Heart right ventricle (tissue), 16 donors: ENCODE results near the gene IQGAP2. TPM values are rescaled to one million over a fixed set of nuclear protein-coding genes. Genes with fewer than 3 reads are reported as not detected.

Experiments used
- ATAC-seq, 8 donors: fragments of 200-7000 bp; cut with Tn5 transposase; one replicate each; pipeline ENCODE4 v1.9.1; 2020; ENCODE audit warnings: mild to moderate bottlenecking in 8 of 8, moderate library complexity in 8 of 8, moderate number of reproducible peaks in 1 of 8
- DNase-seq, 2 donors: peaks; one replicate each; pipeline ENCODE4 v3.0.0-alpha.2; 2020
- H3K27ac ChIP-seq, 10 donors: fragments of 200-600 bp; sonication (generic) in 2 of 10; one replicate each; pipeline versions ENCODE4 v1.5.0 to v1.8.0; 2020 to 2022; ENCODE audit warnings: mild to moderate bottlenecking in 3 of 10
- H3K27me3 ChIP-seq, 7 donors: fragments of 200-600 bp; one replicate each; pipeline ENCODE4 v1.8.0; 2021 to 2022; ENCODE audit warnings: mild to moderate bottlenecking in 2 of 7
- H3K36me3 ChIP-seq, 9 donors: fragments of 200-600 bp; sonication (generic) in 1 of 9; one replicate each; pipeline versions ENCODE4 v1.5.0 to v1.8.0; 2020 to 2022; ENCODE audit warnings: mild to moderate bottlenecking in 2 of 9
- H3K4me1 ChIP-seq, 9 donors: fragments of 200-600 bp; sonication (generic) in 1 of 9; one replicate each; pipeline versions ENCODE4 v1.5.0 to v1.8.0; 2020 to 2022; ENCODE audit warnings: mild to moderate bottlenecking in 4 of 9
- H3K4me3 ChIP-seq, 10 donors: fragments of 200-600 bp; sonication (generic) in 2 of 10; one replicate each; pipeline versions ENCODE4 v1.5.0 to v1.8.0; 2020 to 2022; ENCODE audit warnings: mild to moderate bottlenecking in 7 of 10, moderate library complexity in 2 of 10
- H3K9me3 ChIP-seq, 11 donors: fragments of 200-600 bp in 10 of 11; sonication (generic) in 2 of 11; one replicate each; pipeline versions ENCODE4 v1.5.0 to v1.8.0; 2013 to 2022; ENCODE audit warnings: mild to moderate bottlenecking in 2 of 11, control low read depth in 1 of 11, moderate library complexity in 1 of 11
- WGBS, 2 donors: extraction: QIAGEN DNeasy Blood & Tissue Kit; methylation state at CpG; one replicate each; pipeline ENCODE4 v1.1.7; 2013; ENCODE audit warnings: inconsistent platforms in 1 of 2; 5-methylcytosine and 5-hydroxymethylcytosine counted together
- intact Hi-C, 10 donors: fragments of 100-400 bp; cut with DNase I; formaldehyde crosslinking; loops; one replicate each; pipeline versions ENCODE4 v1.11.1 to v1.14.2; 2022
- polyA plus RNA-seq, 2 donors: library from polyadenylated mRNA; stranded (reverse); fragments of 200-250 nt; gene quantifications; one replicate each; pipeline ENCODE4 v1.2.3, GENCODE V29; 2013
- total RNA-seq, 10 donors: library from RNA; stranded (reverse); fragmentation: NEBNext Ultra II Directional in 3 of 10; extraction: Animal tissue kit (Norgen Biotek cat#: 25700) in 3 of 10; gene quantifications; one replicate each; pipeline versions ENCODE4 v1.2.1 to v1.2.4, GENCODE V29; 2021 to 2023
- TF ChIP-seq, protein P1 (sequence below), 9 donors: fragments of 200-600 bp; sonication (generic) in 2 of 9; IDR thresholded peaks; one replicate each; pipeline versions ENCODE4 v1.5.0 to v1.8.0; 2021 to 2022; ENCODE audit warnings: antibody characterized with exemption in 9 of 9, mild to moderate bottlenecking in 5 of 9, moderate library complexity in 1 of 9
- donor health status: Arrhythmogenic right ventricular cardiomyopathy.
- donor health status: ischemic (EF 13 %, LVEDD 7.1; RV severe dilation, severe dysfunction).
- donor health status: healthy with polysubstance abuse.
- donor health status: DM: no; HTN: yes; CAD: no.
- donor health status: DM: no; HTN: no; CAD: no.
- donor health status: ischemic (EF 25% LVEDD 6.9; RV normal size, moderate dysfunction).
- donor health status: ischemic (EF 25% LVEDD 5.7; RV mildly dilated, moderate dysfunction).
- donor health status: healthy.
- donor health status: DM: yes; HTN: yes; CAD: no.
- donor health status: Ischemic cardiomyopathy.
- donor health status: ischemic (EF 35%, LVEDD 5.7; RV mildly dilated, moderate dysfunction).
- donor health status: nonischemic (EF 11% LVEDD 7.7; RV severe dilation, severe dysfunction).
- donor health status: DM: yes; HTN: yes; CAD: no.
- donor health status: PGD.
- donor health status: ischemic (EF 29% LVEDD 5.4; RV normal size, mild dysfunction).
- donor health status: nonischemic (EF 23%, LVEDD 6.1; RV moderate dilation, normal function).

Gene IQGAP2
- total and polyA plus RNA-seq, 12 donors = 2.5 to 22.3 (median 5.0) TPM

DNA sequence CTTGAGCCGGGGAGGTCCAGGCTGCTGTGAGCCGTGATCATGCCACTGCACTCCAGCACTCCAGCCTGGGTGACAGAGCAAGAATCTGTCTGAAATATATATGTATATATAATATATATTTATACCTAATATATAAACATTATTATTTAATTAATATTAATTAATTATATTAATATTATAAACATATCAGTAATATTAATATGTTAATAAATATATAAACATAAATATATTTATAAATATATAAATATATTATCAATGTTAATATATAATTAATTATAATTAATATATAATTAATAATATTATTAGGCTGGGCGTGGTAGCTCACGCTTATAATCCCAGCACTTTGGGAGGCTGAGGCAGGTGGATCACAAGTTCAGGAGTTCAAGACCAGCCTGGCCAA, 354.0 kb downstream of the IQGAP2 start:
- 97 to 98% methylated on average over 4 of the region's 4 CpGs for WGBS, 2 donors
- H3K27me3 ChIP-seq = peaks cover 0 to 3% (median 0%) of the 10 kb centered on the region in 7 donors
- DNase-seq (no peak), ATAC-seq (no peak)
- no peaks in the 10 kb centered on the region for H3K9me3 ChIP-seq
- intact Hi-C loops = no loop called here
- no peak overlapping the region for H3K27ac ChIP-seq
- no peaks in the 10 kb centered on the region for H3K36me3 ChIP-seq
- TF ChIP-seq, protein P1, sequence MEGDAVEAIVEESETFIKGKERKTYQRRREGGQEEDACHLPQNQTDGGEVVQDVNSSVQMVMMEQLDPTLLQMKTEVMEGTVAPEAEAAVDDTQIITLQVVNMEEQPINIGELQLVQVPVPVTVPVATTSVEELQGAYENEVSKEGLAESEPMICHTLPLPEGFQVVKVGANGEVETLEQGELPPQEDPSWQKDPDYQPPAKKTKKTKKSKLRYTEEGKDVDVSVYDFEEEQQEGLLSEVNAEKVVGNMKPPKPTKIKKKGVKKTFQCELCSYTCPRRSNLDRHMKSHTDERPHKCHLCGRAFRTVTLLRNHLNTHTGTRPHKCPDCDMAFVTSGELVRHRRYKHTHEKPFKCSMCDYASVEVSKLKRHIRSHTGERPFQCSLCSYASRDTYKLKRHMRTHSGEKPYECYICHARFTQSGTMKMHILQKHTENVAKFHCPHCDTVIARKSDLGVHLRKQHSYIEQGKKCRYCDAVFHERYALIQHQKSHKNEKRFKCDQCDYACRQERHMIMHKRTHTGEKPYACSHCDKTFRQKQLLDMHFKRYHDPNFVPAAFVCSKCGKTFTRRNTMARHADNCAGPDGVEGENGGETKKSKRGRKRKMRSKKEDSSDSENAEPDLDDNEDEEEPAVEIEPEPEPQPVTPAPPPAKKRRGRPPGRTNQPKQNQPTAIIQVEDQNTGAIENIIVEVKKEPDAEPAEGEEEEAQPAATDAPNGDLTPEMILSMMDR (IDR thresholded peaks at IDR 0.05) = no peak
- H3K4me3 ChIP-seq = no peak overlapping the region
- H3K4me1 ChIP-seq = no peaks in the 10 kb centered on the region

Other genes with a start within 250 kb of the IQGAP2 start
- gene F2RL2, start 220.1 kb downstream of the IQGAP2 start, total RNA-seq = 1 to 10 TPM in 2 of 10 donors, under 1 TPM in 8; 0.12 to 1.5 (median 0.45) TPM
- under 1 TPM; 0.15 to 0.30 TPM for gene F2RL2, start 220.1 kb downstream of the IQGAP2 start, polyA plus RNA-seq